CD14-positive monocyte (primary cell): Measurements from ENCODE around the gene MGAT4C. TPM values are rescaled to one million over a fixed set of nuclear protein-coding genes. Genes with fewer than 3 reads are reported as not detected.

Experiments used
- DNase-seq, 3 donors: peaks; one replicate each; pipeline ENCODE4 v3.0.0-alpha.2; 2011 to 2022
- H2AFZ ChIP-seq: 2 replicates; pipeline ENCODE4 v1.6.0; 2012; ENCODE audit warnings: mild to moderate bottlenecking, low read depth, low read length, inconsistent platforms; ENCODE audit not compliant: insufficient read depth, poor library complexity, severe bottlenecking
- H3K27ac ChIP-seq, 2 donors: 1 replicate in 1 of 2; 2 replicates in 1 of 2; pipeline ENCODE4 v1.5.1; 2012 to 2013; ENCODE audit warnings: low read length in 2 of 2, control low read depth in 1 of 2, inconsistent platforms in 1 of 2, low read depth in 1 of 2, mild to moderate bottlenecking in 1 of 2
- H3K27me3 ChIP-seq, 2 donors: one replicate each; pipeline versions ENCODE4 v1.6.0 to v1.6.1; 2011 to 2013; ENCODE audit warnings: low read length in 2 of 2; ENCODE audit not compliant: control insufficient read depth in 2 of 2, insufficient read depth in 2 of 2
- H3K36me3 ChIP-seq, 2 donors: replicated peaks in 1 of 2; 1 replicate in 1 of 2; 2 replicates in 1 of 2; pipeline versions ENCODE4 v1.5.1 to v1.6.1; 2012 to 2013; ENCODE audit warnings: low read length in 2 of 2, control low read depth in 1 of 2, inconsistent platforms in 1 of 2, mild to moderate bottlenecking in 1 of 2; ENCODE audit not compliant: insufficient read depth in 2 of 2, control insufficient read depth in 1 of 2
- H3K4me1 ChIP-seq, 2 donors: 1 replicate in 1 of 2; 2 replicates in 1 of 2; pipeline versions ENCODE4 v1.5.1 to v1.6.1; 2012 to 2013; ENCODE audit warnings: low read length in 2 of 2, control low read depth in 1 of 2, inconsistent platforms in 1 of 2, mild to moderate bottlenecking in 1 of 2, moderate library complexity in 1 of 2; ENCODE audit not compliant: insufficient read depth in 2 of 2, control insufficient read depth in 1 of 2
- H3K4me2 ChIP-seq: replicated peaks from 2 replicates; pipeline ENCODE3; 2012; ENCODE audit warnings: low read length, moderate library complexity, mild to moderate bottlenecking; ENCODE audit not compliant: poor library complexity, severe bottlenecking; ENCODE audit errors: extremely low read depth
- H3K4me3 ChIP-seq, 3 experiments: fragments of 200-600 bp in 1 of 3; sonication (generic) in 1 of 3; replicated peaks in 1 of 3; 1 replicate in 2 of 3; 2 replicates in 1 of 3; pipeline ENCODE4 v1.5.1; 2011 to 2013; ENCODE audit warnings: low read length in 3 of 3, mild to moderate bottlenecking in 3 of 3, control low read depth in 2 of 3, low read depth in 2 of 3, inconsistent platforms in 1 of 3, moderate library complexity in 1 of 3
- H3K79me2 ChIP-seq: 2 replicates; pipeline ENCODE4 v1.6.0; 2012; ENCODE audit warnings: mild to moderate bottlenecking, control low read depth, inconsistent platforms, low read length, moderate library complexity; ENCODE audit not compliant: insufficient read depth
- H3K9ac ChIP-seq: 2 replicates; pipeline ENCODE4 v1.6.0; 2017; ENCODE audit warnings: low read length, mild to moderate bottlenecking; ENCODE audit not compliant: insufficient read depth, poor library complexity, severe bottlenecking
- H3K9me3 ChIP-seq, 2 donors: replicated peaks in 1 of 2; 1 replicate in 1 of 2; 2 replicates in 1 of 2; pipeline versions ENCODE4 v1.5.1 to v1.6.1; 2012 to 2013; ENCODE audit warnings: low read length in 2 of 2, control low read depth in 1 of 2; ENCODE audit not compliant: control insufficient read depth in 1 of 2, insufficient read depth in 1 of 2
- H4K20me1 ChIP-seq: 2 replicates; pipeline ENCODE4 v1.6.0; 2012; ENCODE audit warnings: mild to moderate bottlenecking, low read length, control low read depth, moderate library complexity; ENCODE audit not compliant: insufficient read depth
- H3K27ac Mint-ChIP-seq, 7 donors: one replicate each; pipeline ENCODE4 v1.8.0; 2020; ENCODE audit warnings: mild to moderate bottlenecking in 7 of 7, mixed read lengths in 7 of 7, moderate library complexity in 6 of 7, inconsistent platforms in 2 of 7
- H3K27me3 Mint-ChIP-seq, 3 donors: one replicate each; pipeline ENCODE4 v1.8.0; 2021 to 2022; ENCODE audit warnings: low read depth in 3 of 3, mild to moderate bottlenecking in 3 of 3, mixed read lengths in 3 of 3, moderate library complexity in 3 of 3, inconsistent platforms in 1 of 3
- H3K36me3 Mint-ChIP-seq, 2 donors: one replicate each; pipeline ENCODE4 v1.8.0; 2020; ENCODE audit warnings: mixed read lengths in 2 of 2, inconsistent platforms in 1 of 2, mild to moderate bottlenecking in 1 of 2
- H3K4me1 Mint-ChIP-seq: one replicate; pipeline ENCODE4 v1.8.0; 2020; ENCODE audit warnings: mild to moderate bottlenecking, mixed read lengths
- H3K4me3 Mint-ChIP-seq, 2 donors: one replicate each; pipeline ENCODE4 v1.8.0; 2020; ENCODE audit warnings: mild to moderate bottlenecking in 2 of 2, mixed read lengths in 2 of 2, moderate library complexity in 1 of 2
- H3K9me3 Mint-ChIP-seq, 7 donors: one replicate each; pipeline ENCODE4 v1.8.0; 2020 to 2022; ENCODE audit warnings: mixed read lengths in 7 of 7, mild to moderate bottlenecking in 6 of 7, moderate library complexity in 6 of 7, inconsistent platforms in 2 of 7
- CTCF ChIP-seq: fragments of 200-600 bp; IDR thresholded peaks from one replicate; pipeline ENCODE4 v1.8.0; 2022; ENCODE audit warnings: antibody characterized with exemption, mild to moderate bottlenecking
- WGBS: methylation state at CpG from one replicate; pipeline ENCODE4 v1.1.5; 2013; ENCODE audit warnings: missing lambda C conversion rate; ENCODE audit not compliant: insufficient coverage; 5-methylcytosine and 5-hydroxymethylcytosine counted together
- intact Hi-C, 2 donors: fragments of 100-400 bp; cut with micrococcal nuclease; formaldehyde crosslinking; loops; one replicate each; pipeline versions ENCODE4 v1.15.0 to v1.15.1; 2023
- polyA plus RNA-seq, 3 donors: library from polyadenylated mRNA; depleted of rRNA in 1 of 3; unstranded in 2 of 3; stranded (reverse) in 1 of 3; fragments of 300-500 nt in 2 of 3; fragments of >200 nt in 1 of 3; fragmentation: Illumina TruSeq in 2 of 3; gene quantifications; 1 replicate in 2 of 3; 2 replicates in 1 of 3; pipeline ENCODE4 v1.2.3, GENCODE V29; 2012 to 2021

MGAT4C gene
- polyA plus RNA-seq, 3 donors: not detected

DNA sequence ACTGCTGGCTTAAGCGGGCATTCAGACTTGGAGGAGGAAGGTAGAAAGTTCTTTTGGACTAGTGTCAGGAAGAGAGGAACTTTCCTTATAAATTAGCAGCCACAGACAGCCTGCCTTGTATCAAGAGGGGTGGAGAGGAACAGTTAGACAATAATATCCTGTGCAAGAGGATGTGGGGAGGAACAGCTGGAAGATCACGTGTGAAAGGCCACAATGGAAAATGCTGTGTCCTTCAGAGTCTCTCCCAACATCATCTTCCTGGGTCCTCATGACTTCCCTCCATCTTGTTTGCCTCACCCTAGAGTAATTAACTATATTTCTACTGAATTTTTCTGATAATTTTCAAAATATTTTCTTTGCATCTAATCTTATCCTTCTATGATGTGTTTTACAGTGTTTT is 117.4 kb downstream of the MGAT4C start:
- H3K27ac Mint-ChIP-seq: no peak overlapping the region
- no peaks in the 10 kb centered on the region for H3K36me3 ChIP-seq
- no CpG with 5 or more reads among the region's 2 CpGs for WGBS
- H3K4me3 Mint-ChIP-seq: no peak overlapping the region
- no peak overlapping the region for H3K9ac ChIP-seq
- H3K27me3 ChIP-seq: no peaks in the 10 kb centered on the region
- H2AFZ ChIP-seq: no peak overlapping the region
- H3K4me1 Mint-ChIP-seq: no peaks in the 10 kb centered on the region
- DNase-seq: no peak
- H3K27ac ChIP-seq: no peak overlapping the region
- no peaks in the 10 kb centered on the region for H3K36me3 Mint-ChIP-seq
- no peaks in the 10 kb centered on the region for H4K20me1 ChIP-seq
- no peaks in the 10 kb centered on the region for H3K79me2 ChIP-seq
- no peak overlapping the region for H3K4me2 ChIP-seq
- peaks cover 0 to 2% (median 0%) of the 10 kb centered on the region in 7 donors for H3K9me3 Mint-ChIP-seq
- peaks cover 0 to 1% (median 0%) of the 10 kb centered on the region in 3 donors for H3K27me3 Mint-ChIP-seq
- no peak for TF ChIP-seq CTCF
- H3K4me1 ChIP-seq: no peaks in the 10 kb centered on the region
- H3K4me3 ChIP-seq: no peak overlapping the region
- no peaks in the 10 kb centered on the region for H3K9me3 ChIP-seq
- intact Hi-C loops: no loop called here

- no peaks in the 10 kb centered on the region for H3K9me3 ChIP-seq
- no peak overlapping the region for H3K27ac ChIP-seq
- no peak overlapping the region for H3K4me2 ChIP-seq
- no peak overlapping the region for H2AFZ ChIP-seq
- 67% methylated on average over 2 of the region's 2 CpGs for WGBS
- no peak overlapping the region for H3K4me3 ChIP-seq
- no peak overlapping the region for H3K9ac ChIP-seq
- DNase-seq: no peak
- Mint-ChIP-seq H3K9me3 (peaks cover 0 to 2% (median 0%) of the 10 kb centered on the region in 7 donors), H3K27me3 (peaks cover 0 to 1% (median 0%) of the 10 kb centered on the region in 3 donors), H3K36me3 (no peaks in the 10 kb centered on the region), H3K4me1 (no peaks in the 10 kb centered on the region), H3K27ac (no peak overlapping the region), H3K4me3 (no peak overlapping the region)
- H4K20me1 ChIP-seq: no peaks in the 10 kb centered on the region
- intact Hi-C loops: no loop called here
- H3K79me2 ChIP-seq: no peaks in the 10 kb centered on the region
- no peak for TF ChIP-seq CTCF
- H3K4me1 ChIP-seq: no peaks in the 10 kb centered on the region
- no peaks in the 10 kb centered on the region for H3K36me3 ChIP-seq
- no peaks in the 10 kb centered on the region for H3K27me3 ChIP-seq
These were observed 118.3 kb downstream of the MGAT4C start for GRCh38 chr12:86137936-86138335.
